RWPE2 (cell line): Measurements from ENCODE around the gene ALPP.

Experiments used
- ATAC-seq: fragments of 200-7000 bp; cut with Tn5 transposase; 3 replicates; pipeline ENCODE4 v1.9.1; 2021; ENCODE audit warnings: low read depth
- DNase-seq: peaks from one replicate; pipeline ENCODE4 v3.0.0-alpha.2; 2020; ENCODE audit warnings: low spot score
- H3K27ac ChIP-seq: fragments of 450-650 bp; 2 replicates; pipeline ENCODE4 v1.5.1; 2017; ENCODE audit warnings: mild to moderate bottlenecking; ENCODE audit not compliant: poor library complexity, severe bottlenecking
- H3K27me3 ChIP-seq: fragments of 250-450 bp; sonication (Bioruptor Pico); 2 replicates; pipeline ENCODE4 v1.5.1; 2021; ENCODE audit warnings: mild to moderate bottlenecking, moderate library complexity; ENCODE audit not compliant: insufficient read depth, poor library complexity, severe bottlenecking
- H3K36me3 ChIP-seq: fragments of 250-450 bp; sonication (Bioruptor Pico); 2 replicates; pipeline ENCODE4 v1.5.1; 2020; ENCODE audit warnings: low read depth, mild to moderate bottlenecking, moderate library complexity
- H3K4me1 ChIP-seq: fragments of 250-450 bp; sonication (Bioruptor Pico); 2 replicates; pipeline ENCODE4 v1.5.1; 2021; ENCODE audit warnings: mild to moderate bottlenecking, moderate library complexity; ENCODE audit not compliant: insufficient read depth, poor library complexity, severe bottlenecking
- H3K4me3 ChIP-seq: fragments of 250-450 bp; sonication (Bioruptor Pico); 2 replicates; pipeline ENCODE4 v1.5.1; 2021; ENCODE audit warnings: mild to moderate bottlenecking, moderate library complexity; ENCODE audit not compliant: severe bottlenecking
- H3K9me3 ChIP-seq: fragments of 250-450 bp; sonication (Bioruptor Pico); 2 replicates; pipeline ENCODE4 v1.5.1; 2021; ENCODE audit warnings: mild to moderate bottlenecking, moderate library complexity; ENCODE audit not compliant: severe bottlenecking
- CTCF ChIP-seq: fragments of 450-650 bp; IDR thresholded peaks from one replicate; pipeline ENCODE4 v1.5.1; 2017; ENCODE audit warnings: mild to moderate bottlenecking, moderate library complexity; ENCODE audit not compliant: poor library complexity, severe bottlenecking

ALPP gene

GRCh38 chr2:232417489-232417888 lies 38.9 kb downstream of the ALPP start:
- Histone ChIP-seq H3K36me3 (no peaks in the 10 kb centered on the region), H3K27ac (no peak overlapping the region), H3K9me3 (no peaks in the 10 kb centered on the region), H3K27me3 (peaks cover 50% of the 10 kb centered on the region), H3K4me3 (no peak overlapping the region), H3K4me1 (no peaks in the 10 kb centered on the region)
- TF ChIP-seq CTCF: no peak
- DNase-seq (no peak), ATAC-seq (no peak)

DNA sequence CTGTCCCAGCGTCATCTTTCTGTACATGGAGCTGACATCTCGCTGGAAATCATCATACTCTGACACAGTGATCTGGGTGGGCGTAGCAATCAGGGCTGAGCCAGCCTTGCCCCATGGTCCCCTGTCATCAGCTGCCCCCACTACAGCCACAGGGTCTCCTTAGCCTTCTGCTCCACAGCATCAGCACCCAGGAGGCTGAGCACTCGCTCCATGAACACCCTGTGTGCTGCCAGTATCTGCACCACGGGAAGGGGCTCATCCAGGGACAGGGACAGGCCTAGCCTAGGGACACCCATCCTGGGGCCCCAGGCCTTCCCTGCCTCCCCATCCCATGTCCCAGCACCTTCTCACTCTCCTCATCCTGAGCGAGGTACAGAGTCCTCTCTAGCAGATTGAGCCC lies 39.5 kb downstream of the ALPP start:
- DNase-seq: no peak
- Histone ChIP-seq H3K9me3 (no peaks in the 10 kb centered on the region), H3K27ac (no peak overlapping the region), H3K4me1 (no peaks in the 10 kb centered on the region), H3K4me3 (no peak overlapping the region), H3K36me3 (no peaks in the 10 kb centered on the region), H3K27me3 (peaks cover 47% of the 10 kb centered on the region)
- no peak for TF ChIP-seq CTCF
- no peak for ATAC-seq

DNA sequence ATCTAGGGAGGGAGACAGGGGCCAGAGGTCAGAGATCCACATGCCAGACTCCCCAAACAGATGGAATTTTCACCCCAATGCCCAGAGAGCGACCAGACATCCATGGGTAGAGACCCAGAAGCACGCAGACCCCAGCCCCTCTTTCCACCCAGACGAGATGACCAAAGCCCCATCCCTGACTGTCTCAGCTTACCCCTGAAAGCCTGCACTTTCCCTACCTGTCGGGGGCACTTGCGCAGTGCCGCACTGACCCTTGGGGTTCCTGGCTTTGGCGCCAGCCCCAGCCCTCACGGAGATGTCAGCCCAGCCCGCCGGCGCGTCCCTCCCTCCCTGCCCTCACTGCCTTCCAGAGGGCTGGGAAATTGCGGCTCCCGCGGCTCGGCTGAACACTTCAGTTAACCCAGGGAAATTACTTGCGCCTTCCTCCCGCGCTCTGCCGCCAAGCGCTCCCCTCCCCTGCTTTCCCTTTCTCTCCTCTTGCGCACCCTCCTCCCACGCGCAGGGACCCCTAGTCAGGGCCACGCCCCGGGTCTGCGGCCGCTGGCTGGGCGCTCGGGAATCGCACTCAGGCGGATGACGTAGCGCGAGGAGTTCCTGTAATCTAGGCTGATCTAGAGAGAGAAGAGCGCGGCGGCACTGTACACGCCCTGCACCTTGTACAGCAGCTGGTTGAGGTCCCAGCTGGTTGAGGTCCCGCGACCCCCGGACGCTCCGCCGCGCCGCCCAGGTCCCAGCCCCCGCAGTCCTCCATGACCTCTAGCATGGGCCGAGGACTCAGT lies 40.1 kb downstream of the ALPP start:
- Histone ChIP-seq H3K27me3 (peaks cover 44% of the 10 kb centered on the region), H3K4me1 (no peaks in the 10 kb centered on the region), H3K4me3 (no peak overlapping the region), H3K36me3 (no peaks in the 10 kb centered on the region), H3K27ac (no peak overlapping the region), H3K9me3 (no peaks in the 10 kb centered on the region)
- ATAC-seq: peak; percentile 49
- no peak for DNase-seq
- no peak for TF ChIP-seq CTCF

GRCh38 chr2:232419245-232420072 lies 40.9 kb downstream of the ALPP start:
- no peak for DNase-seq
- H3K27me3 ChIP-seq: peaks cover 42% of the 10 kb centered on the region

More at GRCh38 chr2:232419245-232420072, 40.9 kb downstream of the ALPP start:
- Histone ChIP-seq H3K4me1 (no peaks in the 10 kb centered on the region), H3K27ac (no peak overlapping the region), H3K4me3 (no peak overlapping the region), H3K9me3 (no peaks in the 10 kb centered on the region), H3K36me3 (no peaks in the 10 kb centered on the region)
- TF ChIP-seq CTCF: no peak
- peak; percentile 26 for ATAC-seq
